GM23248 (cell line): ENCODE measurements around the gene G2E3.

Experiments used
- EZH2 ChIP-seq: fragments of 200-600 bp; sonication (generic); IDR thresholded peaks from 2 replicates; pipeline ENCODE4 v1.6.1; 2018; ENCODE audit warnings: antibody characterized with exemption, mild to moderate bottlenecking; ENCODE audit not compliant: insufficient read depth, poor library complexity, severe bottlenecking
- EZH2phosphoT487 ChIP-seq: fragments of 200-600 bp; sonication (generic); IDR thresholded peaks from 2 replicates; pipeline ENCODE4 v1.6.1; 2018; ENCODE audit warnings: antibody characterized with exemption, moderate library complexity, mild to moderate bottlenecking, low read depth; ENCODE audit not compliant: insufficient read depth

DNA sequence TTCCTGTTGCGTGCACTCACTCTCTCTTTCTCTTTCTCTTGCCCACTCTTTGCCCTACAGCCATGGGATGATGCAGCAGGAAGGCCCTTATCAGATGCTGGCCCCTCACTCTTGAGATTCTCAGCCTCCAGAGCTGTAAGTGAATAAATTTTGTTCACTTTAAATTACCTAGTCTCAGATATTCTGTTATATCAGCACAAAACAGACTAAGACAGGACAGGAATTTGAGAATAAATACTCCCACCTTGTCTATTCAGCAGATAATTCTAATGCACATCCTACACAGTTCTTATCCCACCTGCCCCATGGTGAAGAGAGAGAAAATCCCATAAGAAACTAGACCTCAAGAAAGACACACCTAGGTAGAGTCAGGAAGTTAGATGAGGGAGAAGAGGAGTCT, 25.8 kb upstream of the G2E3 start:
- TF ChIP-seq EZH2phosphoT487 (no peak), EZH2 (no peak)
